ENCODE results near the gene TMEM120B.
"Not testable (repeated sequence)": the region's sequence is repeated elsewhere in the genome, so short reads cannot be mapped to it uniquely, and the experiment has no call there.

Gene TMEM120B

DNA sequence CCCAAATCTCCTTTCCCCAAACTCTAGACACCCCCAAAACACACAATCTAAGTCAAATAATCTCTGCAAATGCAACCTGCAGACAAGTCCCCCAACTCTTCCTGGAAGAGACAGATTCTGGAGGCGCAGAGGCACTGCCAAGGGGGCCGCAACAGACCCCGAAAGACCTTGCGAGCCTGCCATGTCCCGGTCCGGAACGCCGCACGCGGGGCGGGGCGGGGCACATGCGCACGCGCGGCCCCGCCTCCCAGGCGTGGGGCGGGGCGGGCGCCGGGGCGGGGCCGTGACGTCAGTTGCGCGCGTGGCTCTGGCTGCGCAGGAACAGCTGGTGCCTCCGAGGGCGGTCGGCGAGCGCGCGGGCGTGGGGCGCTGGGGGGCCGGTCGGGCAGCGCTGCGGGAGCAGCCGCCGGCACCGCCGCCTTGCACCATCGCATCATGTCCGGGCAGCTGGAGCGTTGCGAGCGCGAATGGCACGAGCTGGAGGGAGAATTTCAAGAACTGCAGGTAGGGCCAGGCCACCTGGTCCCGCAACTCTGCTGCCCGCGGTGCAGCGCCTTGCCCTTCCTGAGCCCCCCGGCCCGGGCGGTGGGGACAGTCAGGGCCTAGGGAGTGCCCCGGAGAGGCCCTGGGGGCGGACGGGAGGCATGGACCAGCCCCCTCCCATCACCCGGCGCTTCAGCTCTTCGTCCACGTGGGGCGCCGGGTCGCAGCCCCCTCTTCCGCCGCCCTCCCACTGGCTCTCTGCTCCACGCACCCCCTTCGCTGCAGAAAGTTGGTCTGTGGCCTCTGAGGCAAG, at the start of gene TMEM120B:
Gene TMEM120B (plus strand): TSS at position 292 of the 796 bp plus-strand sequence. CDS start 144 bp downstream, at position 436.
- H3K4me1 ChIP-seq (ENCODE audit: insufficient read depth, low read length, severe bottlenecking), result peaks cover 26% of the 10 kb centered on the region

DNA sequence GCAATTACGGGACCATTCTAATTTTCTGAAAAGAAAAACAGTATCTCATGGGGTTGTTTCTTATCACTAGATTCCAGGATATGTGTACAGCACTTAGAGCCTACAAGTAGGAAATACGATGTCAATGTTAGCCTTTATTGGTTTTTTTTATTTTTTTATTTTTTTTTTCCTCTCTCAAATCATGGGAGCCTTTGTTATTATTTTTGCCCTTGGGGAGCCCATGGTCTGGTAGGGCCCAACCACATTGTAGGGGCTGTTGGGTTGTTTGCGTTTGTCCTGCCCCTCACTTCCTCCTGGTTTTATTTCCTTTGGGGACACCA, 49.0 kb upstream of the TMEM120B start:
- Histone ChIP-seq H3K4me2 (ENCODE audit: low read length) (peak overlapping the region; percentile 93), H3K4me3 (ENCODE audit: low read depth, low read length, poor library complexity, severe bottlenecking) (peak overlapping the region; percentile 94), H2AFZ (ENCODE audit: low read length) (0 out of 2 replicates have a peak overlapping the region, but pooled peaks have one; percentile 27), H3K9me3 (ENCODE audit: low read length) (no peaks in the 10 kb centered on the region), H3K36me3 (ENCODE audit: insufficient read depth, low read length) (peaks cover 11% of the 10 kb centered on the region; the same call in 1 of the 2 replicates), H3K9me2 (ENCODE audit: low read depth, low read length) (no peaks in the 10 kb centered on the region), H4K20me1 (ENCODE audit: insufficient read depth, low read length) (no peaks in the 10 kb centered on the region), H3K27me3 (ENCODE audit: insufficient read depth, low read length) (no peaks in the 10 kb centered on the region), H3F3A (ENCODE audit: insufficient read depth, low read length) (0 out of 2 replicates have a peak, but pooled peaks cover 4% of the 10 kb centered on the region), H3K4me1 (ENCODE audit: insufficient read depth, low read length, severe bottlenecking) (peaks cover 39% of the 10 kb centered on the region), H3K9ac (ENCODE audit: low read length) (no peak overlapping the region), H3K27ac (ENCODE audit: low read depth, low read length, poor library complexity, severe bottlenecking) (peak overlapping the region; percentile 29), H3K79me2 (ENCODE audit: insufficient read depth, low read length) (peaks cover 4% of the 10 kb centered on the region; the same call in 1 of the 2 replicates)
- TF ChIP-seq EZH2 (IDR thresholded peaks at IDR 0.05; ENCODE audit: borderline replicate concordance, low read length), result no peak
- TF ChIP-seq, protein P1, sequence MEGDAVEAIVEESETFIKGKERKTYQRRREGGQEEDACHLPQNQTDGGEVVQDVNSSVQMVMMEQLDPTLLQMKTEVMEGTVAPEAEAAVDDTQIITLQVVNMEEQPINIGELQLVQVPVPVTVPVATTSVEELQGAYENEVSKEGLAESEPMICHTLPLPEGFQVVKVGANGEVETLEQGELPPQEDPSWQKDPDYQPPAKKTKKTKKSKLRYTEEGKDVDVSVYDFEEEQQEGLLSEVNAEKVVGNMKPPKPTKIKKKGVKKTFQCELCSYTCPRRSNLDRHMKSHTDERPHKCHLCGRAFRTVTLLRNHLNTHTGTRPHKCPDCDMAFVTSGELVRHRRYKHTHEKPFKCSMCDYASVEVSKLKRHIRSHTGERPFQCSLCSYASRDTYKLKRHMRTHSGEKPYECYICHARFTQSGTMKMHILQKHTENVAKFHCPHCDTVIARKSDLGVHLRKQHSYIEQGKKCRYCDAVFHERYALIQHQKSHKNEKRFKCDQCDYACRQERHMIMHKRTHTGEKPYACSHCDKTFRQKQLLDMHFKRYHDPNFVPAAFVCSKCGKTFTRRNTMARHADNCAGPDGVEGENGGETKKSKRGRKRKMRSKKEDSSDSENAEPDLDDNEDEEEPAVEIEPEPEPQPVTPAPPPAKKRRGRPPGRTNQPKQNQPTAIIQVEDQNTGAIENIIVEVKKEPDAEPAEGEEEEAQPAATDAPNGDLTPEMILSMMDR (IDR thresholded peaks at IDR 0.05; ENCODE audit: low read length), result no peak

More for the DNA sequence above, at the start of gene TMEM120B:
- Histone ChIP-seq H3K27me3 (ENCODE audit: insufficient read depth, low read length) (no peaks in the 10 kb centered on the region), H3K79me2 (ENCODE audit: insufficient read depth, low read length) (peaks cover 7% of the 10 kb centered on the region; the same call in 1 of the 2 replicates), H3K9me2 (ENCODE audit: low read depth, low read length) (no peaks in the 10 kb centered on the region), H4K20me1 (ENCODE audit: insufficient read depth, low read length) (no peaks in the 10 kb centered on the region), H3K36me3 (ENCODE audit: insufficient read depth, low read length) (peaks cover 6% of the 10 kb centered on the region; the same call in 1 of the 2 replicates), H3K4me3 (ENCODE audit: low read depth, low read length, poor library complexity, severe bottlenecking) (peak within 1 kb of the TSS; percentile 100), H2AFZ (ENCODE audit: low read length) (peak within 1 kb of the TSS; percentile 53), H3K4me2 (ENCODE audit: low read length) (peak within 1 kb of the TSS; percentile 100), H3K27ac (ENCODE audit: low read depth, low read length, poor library complexity, severe bottlenecking) (no peak within 1 kb of the TSS), H3K9ac (ENCODE audit: low read length) (peak within 1 kb of the TSS; percentile 70), H3F3A (ENCODE audit: insufficient read depth, low read length) (no peaks in the 10 kb centered on the region), H3K9me3 (ENCODE audit: low read length) (no peaks in the 10 kb centered on the region)
- TF ChIP-seq, protein P1 (IDR thresholded peaks at IDR 0.05; ENCODE audit: low read length), result peak; percentile 33; the same call in 1 of the 2 replicates
- no peak for TF ChIP-seq EZH2 (IDR thresholded peaks at IDR 0.05; ENCODE audit: borderline replicate concordance, low read length)

DNA sequence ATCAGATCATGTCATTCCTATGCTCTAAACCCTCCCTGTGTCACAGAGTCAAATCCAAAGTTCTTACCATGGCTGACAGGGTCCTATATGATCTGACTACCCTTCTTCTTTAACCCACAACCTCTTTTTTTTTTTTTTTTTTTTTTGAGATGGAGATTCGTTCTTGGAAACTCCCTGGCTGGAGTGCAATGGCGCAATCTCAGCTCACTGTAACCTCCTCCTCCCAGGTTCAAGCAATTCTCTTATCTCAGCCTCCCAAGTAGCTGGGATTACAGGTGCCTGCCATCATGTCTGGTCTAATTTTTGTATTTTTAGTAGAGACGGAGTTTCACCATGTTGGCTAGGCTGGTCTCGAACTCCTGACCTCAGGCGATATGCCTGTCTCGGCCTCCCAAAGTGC, 45.7 kb upstream of the TMEM120B start:
- H3K27me3 ChIP-seq (ENCODE audit: insufficient read depth, low read length); H3K4me3 ChIP-seq (ENCODE audit: low read depth, low read length, poor library complexity, severe bottlenecking); H3K9me2 ChIP-seq (ENCODE audit: low read depth, low read length); H3K79me2 ChIP-seq (ENCODE audit: insufficient read depth, low read length); H3F3A ChIP-seq (ENCODE audit: insufficient read depth, low read length); H3K4me2 ChIP-seq (ENCODE audit: low read length); H3K9ac ChIP-seq (ENCODE audit: low read length); H2AFZ ChIP-seq (ENCODE audit: low read length); H4K20me1 ChIP-seq (ENCODE audit: insufficient read depth, low read length); H3K9me3 ChIP-seq (ENCODE audit: low read length); H3K27ac ChIP-seq (ENCODE audit: low read depth, low read length, poor library complexity, severe bottlenecking): not testable (repeated sequence)
- peaks cover 30% of the 10 kb centered on the region for H3K4me1 ChIP-seq (ENCODE audit: insufficient read depth, low read length, severe bottlenecking)
- H3K36me3 ChIP-seq (ENCODE audit: insufficient read depth, low read length), result peaks cover 22% of the 10 kb centered on the region

All from OCI-LY1 (cell line).